ENCODE data around the gene GRM4. TPM values are rescaled to one million over a fixed set of nuclear protein-coding genes. Genes with fewer than 3 reads are reported as not detected.

Gene GRM4
- total and polyA plus RNA-seq, 10 of the 15 experiments (the other 5 are each of a cell fraction or from before 2014, with no cell fraction given), result 0.01 to 0.31 (median 0.05) TPM; not detected in 2

DNA sequence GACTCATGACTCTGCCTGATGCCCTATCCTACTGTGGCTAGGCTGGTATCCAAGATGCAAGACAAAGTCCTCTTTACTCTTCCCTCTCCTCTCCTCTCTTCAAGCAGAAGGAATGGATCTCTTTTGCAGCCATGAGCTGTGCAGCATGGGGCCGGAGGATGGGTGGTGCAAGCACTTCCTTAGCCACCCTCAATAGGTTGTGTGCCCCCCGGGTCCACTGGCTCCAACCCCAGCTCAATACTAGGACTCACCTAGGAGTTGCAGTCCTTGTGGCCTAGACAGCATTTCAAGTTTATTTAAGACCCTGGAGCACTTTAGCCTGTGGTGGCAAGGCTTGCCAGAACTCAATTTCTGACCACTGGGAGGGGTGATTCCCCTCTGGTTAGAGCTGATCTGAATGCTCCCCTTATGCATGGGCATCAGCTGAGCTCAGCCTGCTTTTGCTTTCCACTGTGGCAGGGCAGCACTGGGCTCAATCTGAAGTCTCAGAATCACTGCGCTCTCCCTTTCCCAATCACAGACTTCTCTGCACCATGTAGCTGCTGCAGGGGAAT lies 29.0 kb upstream of the GRM4 start:
- BruUV-seq (replicated peaks), result no TSS peak
- no peak for DNase-seq (ENCODE audit: low read depth, low spot score)
- intact Hi-C loops (cut with micrococcal nuclease; ENCODE audit: unreplicated experiment), result no loop called here
- Histone ChIP-seq H2AFZ (ENCODE audit: control insufficient read depth, low read depth, low read length) (no peak overlapping the region), H3K27ac (ENCODE audit: control insufficient read depth, insufficient read depth) (no peak overlapping the region), H3K4me2 (ENCODE audit: control insufficient read depth, insufficient read depth) (no peak overlapping the region), H3K27me3 (replicated peaks in 1 of 2; ENCODE audit: control insufficient read depth in 2 of 2, insufficient read depth in 2 of 2, low read length in 1 of 2) (no peaks in the 10 kb centered on the region), H3K36me3 (ENCODE audit: control insufficient read depth in 2 of 2, insufficient read depth in 2 of 2, low read length in 1 of 2) (no peaks in the 10 kb centered on the region), H3K4me3 (no peak overlapping the region), H3K9me3 (replicated peaks; ENCODE audit: control insufficient read depth, insufficient read depth, low read length) (no peaks in the 10 kb centered on the region), H3K9ac (ENCODE audit: control insufficient read depth, insufficient read depth, low read length) (no peak overlapping the region), H3K79me2 (ENCODE audit: control insufficient read depth, insufficient read depth, low read length) (no peaks in the 10 kb centered on the region), H3K4me1 (ENCODE audit: control insufficient read depth, insufficient read depth, low read length) (no peaks in the 10 kb centered on the region), H4K20me1 (ENCODE audit: control insufficient read depth, insufficient read depth) (no peaks in the 10 kb centered on the region)
- WGBS (ENCODE audit: insufficient coverage, insufficient replicate concordance, low lambda C conversion rate, missing lambda C conversion rate), result 47% methylated on average over 3 of the region's 3 CpGs
- POLR2A ChIA-PET, result no interaction called here
- RAD21 ChIA-PET (ENCODE audit: unreplicated experiment), result no interaction called here
- CTCF ChIA-PET, result interaction anchor here (1.0 to 1.1 kb wide), 3 partner anchors 11 to 21 kb away, joined by 3 to 5 read pairs (median 3); no protein-coding TSS in a partner anchor
- ATAC-seq, result no peak
- SMC1A ChIA-PET (ENCODE audit: uncharacterized antibody, unreplicated experiment), result no interaction called here
- in situ Hi-C loops (cut with MboI), result no loop called here
- FAIRE-seq, result no peak
- TF ChIP-seq, protein P1, sequence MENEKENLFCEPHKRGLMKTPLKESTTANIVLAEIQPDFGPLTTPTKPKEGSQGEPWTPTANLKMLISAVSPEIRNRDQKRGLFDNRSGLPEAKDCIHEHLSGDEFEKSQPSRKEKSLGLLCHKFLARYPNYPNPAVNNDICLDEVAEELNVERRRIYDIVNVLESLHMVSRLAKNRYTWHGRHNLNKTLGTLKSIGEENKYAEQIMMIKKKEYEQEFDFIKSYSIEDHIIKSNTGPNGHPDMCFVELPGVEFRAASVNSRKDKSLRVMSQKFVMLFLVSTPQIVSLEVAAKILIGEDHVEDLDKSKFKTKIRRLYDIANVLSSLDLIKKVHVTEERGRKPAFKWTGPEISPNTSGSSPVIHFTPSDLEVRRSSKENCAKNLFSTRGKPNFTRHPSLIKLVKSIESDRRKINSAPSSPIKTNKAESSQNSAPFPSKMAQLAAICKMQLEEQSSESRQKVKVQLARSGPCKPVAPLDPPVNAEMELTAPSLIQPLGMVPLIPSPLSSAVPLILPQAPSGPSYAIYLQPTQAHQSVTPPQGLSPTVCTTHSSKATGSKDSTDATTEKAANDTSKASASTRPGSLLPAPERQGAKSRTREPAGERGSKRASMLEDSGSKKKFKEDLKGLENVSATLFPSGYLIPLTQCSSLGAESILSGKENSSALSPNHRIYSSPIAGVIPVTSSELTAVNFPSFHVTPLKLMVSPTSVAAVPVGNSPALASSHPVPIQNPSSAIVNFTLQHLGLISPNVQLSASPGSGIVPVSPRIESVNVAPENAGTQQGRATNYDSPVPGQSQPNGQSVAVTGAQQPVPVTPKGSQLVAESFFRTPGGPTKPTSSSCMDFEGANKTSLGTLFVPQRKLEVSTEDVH (IDR thresholded peaks at IDR 0.05; ENCODE audit: low read depth, partially characterized antibody), result no peak
- TF ChIP-seq BRCA1 (IDR thresholded peaks at IDR 0.05; ENCODE audit: low read depth, low read length) (no peak), CREB1 (IDR thresholded peaks at IDR 0.05; ENCODE audit: low read depth) (no peak), IKZF2 (IDR thresholded peaks at IDR 0.05) (no peak), JUNB (IDR thresholded peaks at IDR 0.05) (no peak)
- TF ChIP-seq, protein P2, sequence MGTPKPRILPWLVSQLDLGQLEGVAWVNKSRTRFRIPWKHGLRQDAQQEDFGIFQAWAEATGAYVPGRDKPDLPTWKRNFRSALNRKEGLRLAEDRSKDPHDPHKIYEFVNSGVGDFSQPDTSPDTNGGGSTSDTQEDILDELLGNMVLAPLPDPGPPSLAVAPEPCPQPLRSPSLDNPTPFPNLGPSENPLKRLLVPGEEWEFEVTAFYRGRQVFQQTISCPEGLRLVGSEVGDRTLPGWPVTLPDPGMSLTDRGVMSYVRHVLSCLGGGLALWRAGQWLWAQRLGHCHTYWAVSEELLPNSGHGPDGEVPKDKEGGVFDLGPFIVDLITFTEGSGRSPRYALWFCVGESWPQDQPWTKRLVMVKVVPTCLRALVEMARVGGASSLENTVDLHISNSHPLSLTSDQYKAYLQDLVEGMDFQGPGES (IDR thresholded peaks at IDR 0.05), result no peak

Measured in GM12878 (cell line).